Right ventricle myocardium superior (tissue), 1 donor: ENCODE measurements around the gene VSTM2L. TPM values are rescaled to one million over a fixed set of nuclear protein-coding genes. Genes with fewer than 3 reads are reported as not detected.
A peak's percentile ranks its signal among the peaks of the same experiment; 100 is the strongest.

Experiments used
- ATAC-seq: fragments of 200-7000 bp; cut with Tn5 transposase; one replicate; pipeline ENCODE4 v1.9.1; 2020; ENCODE audit warnings: mild to moderate bottlenecking; ENCODE audit not compliant: poor library complexity
- DNase-seq: peaks from one replicate; pipeline ENCODE4 v3.0.0-alpha.2; 2020
- intact Hi-C: fragments of 100-400 bp; cut with DNase I; formaldehyde crosslinking; loops from one replicate; pipeline ENCODE4 v1.11.2; 2022
- total RNA-seq: library from RNA; stranded (reverse); fragmentation: NEBNext Ultra II Directional; extraction: Animal tissue kit (Norgen Biotek cat#: 25700); gene quantifications from one replicate; pipeline ENCODE4 v1.2.1, GENCODE V29; 2021
- donor health status: DM: no; HTN: yes; CAD: no; lungs with severe emphysema.

VSTM2L gene
- total RNA-seq, 1 donor from 2014 or later: 17.0 TPM

DNA sequence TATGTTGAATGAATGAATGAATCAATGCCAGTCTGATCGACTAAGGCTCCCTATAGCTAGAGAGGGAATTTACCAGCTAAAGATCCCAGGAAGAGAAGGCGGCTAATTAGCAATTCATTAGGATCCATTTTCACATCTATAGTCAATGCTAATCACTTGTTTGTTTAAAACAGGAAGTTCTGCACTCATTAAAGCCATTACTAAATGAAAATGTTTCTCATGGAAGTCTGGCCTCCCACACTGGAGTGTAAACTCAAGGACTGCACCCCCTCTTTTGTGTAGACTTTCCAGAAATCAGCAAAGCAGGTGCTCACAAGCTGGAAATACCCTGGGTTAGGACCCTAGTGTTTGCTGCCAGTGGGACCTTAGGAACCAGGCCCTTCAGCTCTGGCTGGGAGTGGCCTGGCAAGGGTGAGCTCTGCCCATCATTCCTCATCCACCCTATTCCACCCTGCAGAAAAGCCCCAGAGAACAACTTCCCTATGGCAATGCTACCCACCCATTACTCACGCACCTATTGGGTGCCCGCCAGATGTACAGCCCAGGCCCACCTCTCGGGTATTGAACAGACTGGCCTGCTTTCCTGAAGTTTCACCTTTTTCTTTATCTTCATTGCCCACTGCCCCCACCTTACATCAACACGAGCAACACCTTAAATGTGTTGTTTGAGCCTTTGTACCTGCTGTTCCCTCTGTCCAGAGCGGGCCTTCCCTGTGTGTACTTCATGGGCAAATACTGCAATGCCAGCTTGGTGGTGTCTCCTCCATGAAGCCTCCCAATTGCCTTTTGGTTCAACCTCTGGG, 69.5 kb downstream of the VSTM2L start:
- ATAC-seq (no peak), DNase-seq (no peak)
- intact Hi-C loops: no loop called here

DNA sequence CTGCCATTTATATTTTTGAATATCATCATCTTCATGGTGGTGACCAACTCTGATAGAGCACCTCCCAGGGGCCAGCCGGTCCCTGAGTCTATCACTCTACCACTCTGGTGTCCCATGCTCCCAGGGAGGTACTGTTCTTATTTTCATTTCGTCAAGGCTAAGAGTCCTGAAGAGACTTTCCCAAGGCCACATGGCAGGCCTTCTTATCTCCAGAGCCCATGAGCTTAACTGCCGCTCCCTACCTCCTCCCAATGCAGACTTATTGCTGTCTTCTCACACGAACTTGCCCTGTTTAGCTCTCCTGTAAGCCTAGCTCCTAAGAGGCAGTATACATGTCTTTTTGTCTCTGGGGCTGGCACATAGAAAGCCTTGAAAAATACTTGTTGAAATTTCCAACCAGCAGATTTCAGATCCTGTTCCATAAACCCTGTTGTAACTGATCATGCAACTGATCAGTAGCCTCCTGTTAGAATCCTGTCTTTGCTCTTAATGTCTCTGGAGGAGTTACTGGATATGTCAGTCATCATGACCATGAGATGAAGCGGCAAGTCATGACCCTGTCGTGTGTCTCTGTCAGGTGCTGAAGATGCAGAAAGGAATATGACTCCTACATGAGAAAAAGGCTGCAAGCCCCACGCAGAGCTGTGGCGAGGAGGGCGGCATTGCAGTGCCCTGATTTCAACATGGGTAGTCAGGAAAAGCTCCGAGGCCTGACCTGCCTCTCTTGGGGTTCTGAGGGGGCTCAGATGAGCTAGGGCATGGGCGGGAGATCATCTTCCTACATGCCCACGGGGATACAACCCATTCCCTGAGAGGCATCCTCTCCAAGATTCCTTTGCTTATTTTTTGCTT, 70.4 kb downstream of the VSTM2L start:
- intact Hi-C loops: no loop called here
- no peak for ATAC-seq
- DNase-seq: no peak

DNA sequence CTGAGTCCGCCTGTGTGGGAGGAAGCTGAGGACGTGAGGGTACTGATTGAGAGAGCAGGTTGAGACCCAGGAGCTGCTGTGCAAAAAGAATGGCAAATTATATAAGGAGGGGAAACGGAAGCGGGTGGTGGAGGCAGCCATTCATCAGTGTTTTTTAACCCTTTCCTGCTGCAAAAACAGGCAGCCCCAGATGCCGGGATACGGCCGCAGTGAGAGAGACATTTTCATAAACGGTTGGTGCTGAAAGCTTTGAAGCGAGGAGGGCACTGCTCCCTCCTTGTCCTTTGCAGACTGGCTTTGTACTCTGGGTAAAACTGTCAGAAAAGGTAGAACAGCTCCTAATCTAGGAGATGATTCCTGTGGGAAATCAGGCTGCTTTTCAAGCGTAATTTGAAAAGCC, 74.0 kb downstream of the VSTM2L start:
- no peak for ATAC-seq
- DNase-seq: no peak
- intact Hi-C loops: no loop called here

DNA sequence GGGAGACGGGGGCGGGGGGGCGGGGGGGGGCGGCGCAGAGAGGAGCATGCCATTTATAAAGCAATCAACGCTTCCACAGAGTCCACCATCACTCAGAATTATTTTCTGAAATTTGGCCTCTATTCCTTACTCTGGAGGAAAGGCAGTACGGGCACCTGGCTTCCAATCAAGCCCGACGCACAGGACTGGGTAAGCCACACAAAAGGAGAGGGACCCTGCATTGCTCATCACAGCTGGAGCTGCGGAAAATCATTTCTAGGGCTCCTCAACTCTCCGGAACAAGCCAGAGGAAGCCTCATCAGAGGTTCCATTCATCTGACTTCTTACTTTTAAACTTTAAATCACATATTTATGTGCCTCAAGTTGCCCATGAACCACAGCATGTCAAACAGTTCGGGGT, 74.4 kb downstream of the VSTM2L start:
- intact Hi-C loops: no loop called here
- DNase-seq: no peak
- ATAC-seq: no peak

DNA sequence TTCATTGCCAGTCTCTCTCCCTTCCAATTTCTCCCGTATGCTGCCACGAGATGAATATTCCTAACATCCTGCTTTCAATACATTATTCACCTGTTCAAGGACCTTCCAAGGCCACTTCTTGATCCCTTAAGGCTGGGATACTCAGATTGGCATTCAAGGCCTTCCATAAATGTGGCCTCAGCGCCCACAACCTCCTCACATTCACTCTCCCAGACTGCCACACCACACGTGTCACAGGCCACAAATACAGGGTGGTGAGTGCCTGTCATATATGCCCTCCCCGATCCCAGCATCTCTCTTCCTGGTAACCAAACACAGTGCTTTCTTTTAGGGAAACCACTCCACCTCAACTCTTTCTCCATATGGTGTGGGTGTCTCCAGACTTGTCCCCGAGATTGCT, 74.9 kb downstream of the VSTM2L start:
- no peak for ATAC-seq
- no peak for DNase-seq
- intact Hi-C loops: no loop called here

DNA sequence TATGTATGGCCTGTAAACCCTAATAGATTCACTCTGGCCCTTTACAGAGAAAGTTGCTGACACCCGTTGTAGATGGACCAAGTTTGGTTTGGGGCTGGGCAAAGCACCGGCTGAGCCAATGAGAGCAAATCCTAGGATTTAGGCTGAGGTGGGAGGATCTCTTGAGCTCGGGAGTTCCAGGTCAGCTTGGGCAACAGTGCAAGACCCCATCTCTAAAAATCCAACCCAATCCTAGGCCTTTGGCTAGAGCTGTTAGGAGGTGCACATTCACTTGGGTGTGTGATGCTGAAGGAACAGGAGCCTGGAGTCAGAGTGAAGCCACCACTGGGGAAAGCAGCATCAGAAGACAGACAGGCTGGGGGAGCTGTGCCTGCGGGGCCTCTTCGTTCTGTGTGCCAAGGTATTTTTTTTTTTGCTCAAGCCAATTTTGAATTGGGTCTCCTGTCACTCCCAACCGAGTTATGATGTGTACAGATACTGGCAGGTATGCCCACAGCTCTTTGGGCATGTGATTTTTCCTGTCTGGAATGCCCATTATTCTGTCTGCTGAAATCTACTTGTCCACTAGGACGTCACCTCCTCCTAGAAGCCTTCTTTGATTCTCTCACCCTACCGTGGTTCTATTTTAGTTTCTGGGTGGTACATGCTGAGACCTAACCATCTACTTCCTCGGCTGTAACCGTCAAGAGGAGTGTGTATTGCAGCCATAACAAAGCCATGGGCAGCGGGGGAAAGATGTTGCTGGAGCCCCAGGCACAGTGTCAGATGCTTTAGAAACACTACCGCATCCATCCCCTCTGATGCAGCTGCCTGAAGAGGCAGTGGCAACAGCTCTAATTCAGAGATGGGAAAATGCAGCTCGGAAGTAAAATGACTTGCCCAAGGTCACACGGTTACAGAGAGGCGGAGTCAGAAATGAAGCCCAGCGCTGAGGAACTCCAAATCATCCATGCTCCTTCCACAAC, 76.4 kb downstream of the VSTM2L start:
- ATAC-seq (no peak), DNase-seq (no peak)
- intact Hi-C loops: no loop called here

DNA sequence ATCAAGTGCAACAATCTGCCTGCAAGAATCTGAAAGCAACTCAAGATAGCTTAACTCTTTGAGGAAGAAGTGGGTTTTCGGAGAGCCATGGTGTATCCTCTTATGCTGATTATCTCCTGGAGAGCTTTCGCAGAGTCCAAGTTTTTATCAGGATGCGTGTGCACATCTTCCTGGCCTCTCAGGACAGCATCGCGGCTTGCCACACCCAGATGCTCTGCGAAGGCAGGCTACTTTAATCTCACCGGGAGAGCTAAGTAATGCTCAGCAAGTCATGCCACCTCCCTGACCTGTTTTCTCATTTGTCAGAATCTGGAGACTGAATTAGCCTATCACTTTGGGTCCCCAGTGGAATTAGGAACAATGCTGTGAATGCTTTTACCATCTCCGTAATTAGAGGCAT, 77.5 kb downstream of the VSTM2L start:
- ATAC-seq: no peak
- intact Hi-C loops: loop anchor here (5.0 kb wide), 1 partner anchor 78 kb away; the partner anchor contains the start of gene VSTM2L
- no peak for DNase-seq

DNA sequence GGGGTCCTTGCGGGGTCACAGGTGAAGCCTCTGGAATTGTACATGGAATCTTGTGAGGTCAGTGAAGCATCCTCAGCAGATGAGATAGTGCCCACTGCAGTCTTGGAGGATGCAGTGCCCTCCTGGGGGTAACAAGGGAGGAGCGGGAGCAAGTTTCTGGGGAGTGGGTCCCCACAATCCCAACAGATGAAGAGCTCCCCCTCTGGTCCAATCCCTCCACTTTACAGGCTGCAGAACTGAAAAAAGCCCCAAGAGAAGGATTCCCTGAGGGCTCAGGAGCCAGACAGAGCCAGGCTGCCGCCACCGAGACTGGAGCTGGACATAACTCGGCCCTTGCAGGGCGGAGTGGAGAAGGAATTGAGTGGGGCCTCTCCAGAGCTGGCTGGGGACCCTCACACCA, 77.9 kb downstream of the VSTM2L start:
- intact Hi-C loops: loop anchor here (5.0 kb wide), 1 partner anchor 79 kb away; the partner anchor contains the start of gene VSTM2L
- no peak for ATAC-seq
- DNase-seq: no peak

DNA sequence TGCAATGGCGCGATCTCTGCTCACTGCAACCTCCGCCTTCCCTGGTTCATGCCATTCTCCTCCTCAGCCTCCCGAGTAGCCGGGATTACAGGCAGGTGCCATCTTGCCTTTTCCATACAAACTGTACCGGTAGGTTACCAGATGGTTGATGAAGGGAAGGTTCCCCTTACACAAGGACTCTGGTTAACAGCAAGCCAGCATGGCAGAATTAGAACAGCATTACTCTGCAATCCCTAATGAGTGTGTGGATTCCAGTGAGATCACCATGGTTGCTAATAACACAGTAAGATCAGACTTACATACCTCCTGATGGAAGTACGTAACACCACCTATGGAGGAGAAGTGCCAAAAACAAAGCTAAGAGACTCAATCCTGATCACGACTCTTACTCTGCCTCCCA, 78.6 kb downstream of the VSTM2L start:
- DNase-seq (no peak), ATAC-seq (no peak)
- intact Hi-C loops: loop anchor here (5.0 kb wide), 1 partner anchor 79 kb away; the partner anchor contains the start of gene VSTM2L

DNA sequence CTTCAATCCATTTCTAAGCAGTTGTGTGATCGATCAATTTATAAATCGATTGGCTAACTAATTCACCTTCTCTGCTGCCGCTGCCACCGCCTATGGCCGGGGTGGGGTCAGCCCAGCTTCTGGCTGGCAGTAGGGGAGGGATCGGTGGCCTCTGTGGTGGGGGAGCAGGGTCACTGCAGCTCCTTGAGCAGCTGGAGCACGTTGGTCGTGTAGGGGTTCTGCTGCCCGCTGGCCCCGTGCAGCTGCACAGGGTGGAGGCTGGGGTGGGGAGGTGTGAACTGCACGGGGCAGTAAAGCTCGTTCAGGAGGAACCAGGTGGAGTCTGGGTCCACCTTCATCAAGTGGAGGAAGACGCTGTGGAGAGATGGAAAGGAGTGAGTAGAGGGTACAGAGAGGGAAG, 80.4 kb downstream of the VSTM2L start:
- DNase-seq (no peak), ATAC-seq (no peak)
- intact Hi-C loops: loop anchor here (5.0 kb wide), 1 partner anchor 81 kb away; the partner anchor contains the start of gene VSTM2L

DNA sequence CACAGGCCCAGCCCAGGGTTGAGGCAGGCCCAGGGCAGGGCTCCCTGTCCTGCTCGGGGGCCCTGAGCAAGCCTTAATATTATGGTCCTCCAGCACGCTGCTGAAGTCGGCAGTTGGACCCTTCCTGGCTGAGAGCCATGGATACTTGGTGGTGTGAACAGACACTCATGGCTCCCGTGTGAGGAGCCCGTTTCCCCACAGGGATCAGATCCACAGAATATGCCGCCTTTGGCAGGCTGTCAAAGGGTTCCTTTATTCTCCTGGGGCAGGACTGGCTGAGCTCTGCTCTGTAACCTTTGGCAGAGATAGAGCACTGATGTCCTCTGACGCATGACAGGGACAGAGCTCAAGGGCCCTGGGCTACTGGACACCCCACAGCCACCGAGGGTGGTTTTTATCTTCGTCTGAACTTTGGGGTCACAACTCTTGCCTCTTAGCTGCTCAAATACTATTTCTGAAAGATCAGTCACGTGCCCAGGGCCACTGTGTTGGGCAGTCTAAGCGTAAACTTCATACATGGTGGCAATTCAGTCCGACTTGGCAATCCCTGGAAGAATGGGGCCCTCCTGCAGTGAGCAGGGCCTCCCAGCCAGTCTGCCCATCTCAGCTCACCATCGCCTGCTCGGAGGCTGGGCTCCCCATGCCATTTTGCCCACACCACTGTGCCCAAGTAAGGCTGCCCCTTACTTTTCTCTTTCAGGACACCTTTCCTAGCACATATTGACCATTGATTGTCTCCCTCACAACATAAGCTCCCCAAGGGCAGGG, 81.3 kb downstream of the VSTM2L start:
- DNase-seq: peak; percentile 63
- ATAC-seq: peak; percentile 51
- intact Hi-C loops: loop anchor here (5.0 kb wide), 1 partner anchor 82 kb away; the partner anchor contains the start of gene VSTM2L

DNA sequence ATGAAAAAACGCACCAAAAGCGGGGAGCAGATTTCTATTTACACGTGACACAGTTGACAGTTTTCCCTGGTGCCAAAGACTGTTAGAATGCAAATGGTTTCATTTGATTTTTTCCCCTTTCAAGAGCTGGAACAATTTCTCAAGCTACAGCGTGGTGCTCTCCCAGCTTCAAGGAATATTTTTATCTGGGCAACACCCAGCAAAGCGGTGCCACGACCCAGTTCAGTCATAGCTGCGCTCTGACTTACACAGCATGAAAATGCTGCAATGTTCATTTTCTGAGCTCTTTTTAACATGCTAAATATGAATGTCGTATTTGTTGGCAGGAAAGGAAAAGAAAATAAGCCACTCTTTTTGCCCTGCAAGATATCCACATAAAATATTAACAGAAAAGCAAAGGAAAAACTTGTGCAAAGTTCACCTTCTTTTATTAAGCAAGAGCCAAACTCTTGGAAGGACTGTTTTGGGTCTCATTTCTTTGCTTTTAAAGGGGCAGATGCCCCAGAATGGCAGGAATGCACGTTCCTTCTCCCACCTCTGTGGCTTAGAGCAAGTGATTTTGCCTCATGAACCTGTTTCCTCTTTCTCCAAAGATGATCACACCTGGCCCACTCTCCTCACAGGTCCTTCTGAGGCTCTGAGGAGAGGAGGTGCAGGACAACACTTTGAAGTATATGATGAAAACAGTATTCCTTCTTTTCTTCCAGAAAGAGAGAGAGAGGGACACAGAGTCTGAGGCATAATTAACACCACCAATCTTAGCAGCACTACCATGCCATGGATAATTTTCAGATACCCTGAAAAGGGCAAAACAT, 83.3 kb downstream of the VSTM2L start:
- intact Hi-C loops: no loop called here
- DNase-seq (no peak), ATAC-seq (peak; percentile 23)

DNA sequence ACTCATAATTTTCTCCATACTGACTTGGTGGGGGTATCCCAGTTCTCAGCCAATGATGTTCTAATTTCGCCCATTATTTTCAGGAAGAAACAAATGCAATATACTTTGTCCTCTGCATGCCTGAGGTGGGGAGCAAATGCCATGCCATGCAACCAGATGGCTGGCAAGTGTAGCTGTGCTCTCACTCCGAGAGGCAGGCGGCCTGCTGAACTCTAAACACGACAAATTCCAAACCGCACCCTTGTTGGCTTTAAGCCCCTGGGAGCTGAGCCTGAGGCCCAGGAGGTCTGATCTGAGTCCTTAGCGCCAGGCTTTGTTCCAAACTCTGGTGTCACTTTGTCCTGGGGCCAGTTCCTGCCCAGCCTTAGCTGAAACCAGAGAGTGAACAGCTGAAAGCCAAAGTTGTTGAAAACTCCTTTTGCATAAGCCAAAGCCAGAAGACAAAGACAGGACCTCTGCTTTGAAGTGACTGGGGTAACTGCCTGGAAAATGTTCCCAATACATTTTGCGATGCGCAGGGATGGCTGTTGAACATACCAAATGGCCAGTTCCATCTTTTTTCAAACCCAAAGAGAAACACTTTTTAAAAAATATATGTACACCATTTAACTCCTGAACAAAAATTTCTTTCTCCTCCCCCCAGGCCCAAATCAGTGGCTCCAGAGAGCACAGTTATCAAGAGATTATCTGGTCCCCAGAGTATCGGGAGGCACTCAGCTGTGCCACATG, 84.1 kb downstream of the VSTM2L start:
- intact Hi-C loops: no loop called here
- DNase-seq: peak; percentile 86
- ATAC-seq: peak; percentile 69

DNA sequence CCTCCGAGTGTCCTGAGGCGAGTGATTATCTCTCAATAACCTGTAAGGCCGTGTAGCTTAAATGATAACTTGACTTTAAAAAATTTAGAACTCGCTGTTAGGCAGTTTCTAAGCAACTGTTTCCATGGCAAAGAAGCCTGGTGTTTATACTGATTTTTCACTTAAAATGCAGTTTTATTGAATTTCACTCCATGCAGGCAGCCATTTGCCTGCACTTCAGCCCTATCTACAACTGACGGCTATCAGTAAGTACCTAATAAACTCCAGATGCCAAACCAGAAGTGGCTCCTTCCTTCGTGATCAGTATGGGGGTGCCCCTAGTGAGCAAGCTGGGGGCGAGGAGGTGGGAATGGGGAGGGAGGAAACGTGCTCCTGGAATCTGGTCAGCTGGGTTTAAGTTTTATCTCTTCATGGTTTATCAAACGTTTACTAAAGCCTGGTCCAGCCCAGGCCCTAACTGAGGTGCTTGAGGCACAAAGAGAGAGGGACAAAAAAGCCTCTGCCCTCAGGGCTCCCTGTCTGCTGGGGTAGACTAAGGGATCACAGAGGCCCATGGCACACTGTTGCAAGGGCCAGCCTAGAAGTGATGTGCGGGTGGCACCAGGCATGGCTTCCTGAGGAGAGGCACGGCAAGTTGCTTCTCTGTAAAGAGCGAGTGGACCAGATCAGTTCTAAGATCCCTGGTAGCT, 84.8 kb downstream of the VSTM2L start:
- DNase-seq (no peak), ATAC-seq (no peak)
- intact Hi-C loops: no loop called here

DNA sequence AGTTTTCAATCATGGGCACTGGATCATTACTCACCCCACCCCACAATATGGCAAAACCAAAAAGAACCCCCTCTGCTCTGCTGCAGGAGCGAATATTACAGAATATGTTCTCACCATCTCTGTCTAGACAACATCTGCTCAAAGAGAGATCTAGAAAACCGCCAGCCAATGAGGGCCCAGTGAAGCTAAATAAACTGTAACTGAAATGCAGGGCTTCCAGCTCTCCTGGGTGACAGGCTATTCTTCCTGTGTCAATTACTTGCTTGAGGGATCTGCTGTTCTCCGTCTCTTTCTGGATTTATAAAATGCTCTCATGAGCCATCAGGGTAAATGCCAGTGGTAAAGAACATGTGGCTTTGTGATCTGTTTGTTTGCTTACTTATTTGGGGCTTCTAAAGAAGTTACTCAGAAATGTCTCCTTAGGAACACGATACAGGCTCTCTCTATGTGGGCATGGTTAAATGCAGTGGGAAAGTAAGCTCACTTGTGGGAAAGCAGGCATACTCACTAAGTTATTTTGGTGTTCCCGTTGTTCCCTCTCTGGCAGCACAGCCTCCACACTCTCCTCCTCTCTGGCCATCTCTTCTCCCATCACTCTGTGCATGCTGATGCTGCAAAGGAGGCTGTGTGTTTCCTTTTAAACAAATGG, 85.5 kb downstream of the VSTM2L start:
- no peak for DNase-seq
- intact Hi-C loops: no loop called here
- ATAC-seq: no peak
